Measurements from ENCODE around the gene RBM20.
A peak's percentile ranks its signal among the peaks of the same experiment; 100 is the strongest.

RBM20 gene

DNA sequence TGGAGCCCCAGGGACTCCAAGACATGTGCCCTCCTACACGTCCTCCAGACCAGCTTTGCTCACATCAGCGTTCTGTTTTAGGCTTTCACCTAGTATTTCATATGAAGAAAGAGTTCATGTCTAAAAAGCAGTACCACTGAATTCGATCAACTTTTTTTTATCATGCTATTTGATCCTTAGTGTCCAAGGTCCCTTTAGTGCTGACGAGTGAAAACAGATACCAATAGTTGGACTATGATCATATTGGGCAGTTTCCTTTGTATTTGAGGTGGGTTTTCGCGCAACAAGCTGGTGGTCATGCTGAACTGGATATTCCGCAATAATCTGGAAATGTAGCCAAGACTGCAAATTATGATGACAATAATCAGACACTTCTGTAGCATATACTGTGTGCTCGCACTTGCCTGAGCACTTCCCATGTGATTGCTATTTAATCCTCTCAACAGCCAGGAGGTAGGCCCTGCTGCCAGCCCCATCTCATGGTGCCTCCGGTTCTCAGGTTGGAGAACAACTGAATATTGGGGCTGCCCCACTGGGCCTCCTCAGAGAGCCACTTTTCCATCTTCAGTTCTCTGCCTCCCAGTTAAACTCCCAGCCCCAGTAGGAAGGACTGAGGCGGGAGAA lies 65.9 kb downstream of the RBM20 start:
- Mint-ChIP-seq H3K4me3 (no peak overlapping the region), H3K27ac (peak overlapping the region in 2 of 3 experiments; percentile 61 to 72), H3K36me3 (ENCODE audit: low read depth) (no peaks in the 10 kb centered on the region), H3K27me3 (ENCODE audit: low read depth) (no peaks in the 10 kb centered on the region), H3K9me3 (no peaks in the 10 kb centered on the region), H3K4me1 (peaks cover 23% of the 10 kb centered on the region)
- TF ChIP-seq, protein P1, sequence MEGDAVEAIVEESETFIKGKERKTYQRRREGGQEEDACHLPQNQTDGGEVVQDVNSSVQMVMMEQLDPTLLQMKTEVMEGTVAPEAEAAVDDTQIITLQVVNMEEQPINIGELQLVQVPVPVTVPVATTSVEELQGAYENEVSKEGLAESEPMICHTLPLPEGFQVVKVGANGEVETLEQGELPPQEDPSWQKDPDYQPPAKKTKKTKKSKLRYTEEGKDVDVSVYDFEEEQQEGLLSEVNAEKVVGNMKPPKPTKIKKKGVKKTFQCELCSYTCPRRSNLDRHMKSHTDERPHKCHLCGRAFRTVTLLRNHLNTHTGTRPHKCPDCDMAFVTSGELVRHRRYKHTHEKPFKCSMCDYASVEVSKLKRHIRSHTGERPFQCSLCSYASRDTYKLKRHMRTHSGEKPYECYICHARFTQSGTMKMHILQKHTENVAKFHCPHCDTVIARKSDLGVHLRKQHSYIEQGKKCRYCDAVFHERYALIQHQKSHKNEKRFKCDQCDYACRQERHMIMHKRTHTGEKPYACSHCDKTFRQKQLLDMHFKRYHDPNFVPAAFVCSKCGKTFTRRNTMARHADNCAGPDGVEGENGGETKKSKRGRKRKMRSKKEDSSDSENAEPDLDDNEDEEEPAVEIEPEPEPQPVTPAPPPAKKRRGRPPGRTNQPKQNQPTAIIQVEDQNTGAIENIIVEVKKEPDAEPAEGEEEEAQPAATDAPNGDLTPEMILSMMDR (IDR thresholded peaks at IDR 0.05; ENCODE audit: unreplicated experiment in 3 of 3) = no peak

DNA sequence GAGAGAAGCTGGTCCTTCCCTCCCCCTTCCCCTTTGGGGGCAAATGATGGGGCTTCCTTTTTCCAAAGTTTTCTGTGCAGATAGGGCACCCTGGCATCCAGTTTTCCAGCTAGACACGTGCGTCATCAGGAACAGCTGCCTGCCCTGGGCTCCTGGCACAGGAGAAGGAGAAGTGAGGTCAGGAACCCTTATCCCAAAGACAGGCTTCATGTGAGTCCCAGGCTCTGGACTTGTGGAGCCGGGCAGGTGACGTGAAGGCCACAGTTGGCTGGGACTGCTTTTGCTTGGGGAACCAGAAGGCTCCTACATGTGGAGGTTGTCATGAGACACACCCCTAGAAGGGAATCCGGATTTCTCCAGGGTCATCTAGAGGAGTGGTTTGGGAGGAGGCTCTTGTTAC lies 66.5 kb downstream of the RBM20 start:
- Mint-ChIP-seq H3K4me3 (no peak overlapping the region), H3K27me3 (ENCODE audit: low read depth) (no peaks in the 10 kb centered on the region), H3K27ac (no peak overlapping the region), H3K36me3 (ENCODE audit: low read depth) (no peaks in the 10 kb centered on the region), H3K9me3 (no peaks in the 10 kb centered on the region), H3K4me1 (peaks cover 23% of the 10 kb centered on the region)
- TF ChIP-seq, protein P1 (IDR thresholded peaks at IDR 0.05; ENCODE audit: unreplicated experiment in 3 of 3) = no peak

DNA sequence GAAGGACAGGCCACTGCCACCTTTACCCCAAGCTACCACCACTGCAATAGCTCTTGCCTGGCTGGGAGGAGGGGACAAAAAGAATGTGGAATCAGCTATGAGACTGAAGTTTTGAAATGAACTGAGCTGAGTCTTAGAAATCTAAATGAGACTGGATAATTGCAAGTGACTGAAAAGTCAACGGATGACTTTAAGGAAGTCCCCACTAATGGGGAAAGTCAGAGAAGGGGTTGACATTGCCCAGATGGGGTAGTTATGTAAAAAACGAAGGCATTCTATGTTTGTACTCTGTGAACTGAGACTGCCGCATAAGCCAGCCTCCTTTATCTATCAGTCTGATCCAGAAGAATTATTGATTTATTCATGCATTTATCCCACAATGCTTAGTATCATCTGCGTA lies 67.2 kb downstream of the RBM20 start:
- Mint-ChIP-seq H3K4me1 (peaks cover 19% of the 10 kb centered on the region), H3K27ac (no peak overlapping the region), H3K4me3 (no peak overlapping the region), H3K9me3 (no peaks in the 10 kb centered on the region), H3K27me3 (ENCODE audit: low read depth) (no peaks in the 10 kb centered on the region), H3K36me3 (ENCODE audit: low read depth) (no peaks in the 10 kb centered on the region)
- TF ChIP-seq, protein P1 (IDR thresholded peaks at IDR 0.05; ENCODE audit: unreplicated experiment in 3 of 3) = no peak

DNA sequence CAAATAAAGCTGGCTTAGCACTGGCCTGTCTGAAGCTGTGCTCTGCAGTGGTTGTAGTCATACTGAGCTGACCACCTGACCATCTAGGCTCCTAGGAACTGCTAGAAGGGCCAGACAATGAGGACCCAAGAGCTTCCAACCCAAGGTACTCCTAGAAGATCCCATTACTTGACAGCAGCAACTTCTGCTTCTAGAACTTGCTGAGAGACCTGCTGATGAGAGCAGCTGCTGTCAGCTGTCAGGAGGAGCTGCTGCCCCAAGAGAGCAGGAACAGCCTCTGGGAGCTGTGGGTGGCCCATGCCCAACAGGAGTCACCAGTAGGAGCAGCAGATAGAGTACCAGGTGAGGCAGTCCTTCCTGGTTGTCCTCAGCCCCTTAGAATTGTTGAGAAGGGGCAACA lies 70.2 kb downstream of the RBM20 start:
- TF ChIP-seq, protein P1 (IDR thresholded peaks at IDR 0.05; ENCODE audit: unreplicated experiment in 3 of 3) = no peak
- Mint-ChIP-seq H3K27ac (no peak overlapping the region), H3K36me3 (ENCODE audit: low read depth) (no peaks in the 10 kb centered on the region), H3K4me1 (peaks cover 6% of the 10 kb centered on the region), H3K9me3 (peaks cover 4% of the 10 kb centered on the region), H3K4me3 (no peak overlapping the region), H3K27me3 (ENCODE audit: low read depth) (no peaks in the 10 kb centered on the region)

DNA sequence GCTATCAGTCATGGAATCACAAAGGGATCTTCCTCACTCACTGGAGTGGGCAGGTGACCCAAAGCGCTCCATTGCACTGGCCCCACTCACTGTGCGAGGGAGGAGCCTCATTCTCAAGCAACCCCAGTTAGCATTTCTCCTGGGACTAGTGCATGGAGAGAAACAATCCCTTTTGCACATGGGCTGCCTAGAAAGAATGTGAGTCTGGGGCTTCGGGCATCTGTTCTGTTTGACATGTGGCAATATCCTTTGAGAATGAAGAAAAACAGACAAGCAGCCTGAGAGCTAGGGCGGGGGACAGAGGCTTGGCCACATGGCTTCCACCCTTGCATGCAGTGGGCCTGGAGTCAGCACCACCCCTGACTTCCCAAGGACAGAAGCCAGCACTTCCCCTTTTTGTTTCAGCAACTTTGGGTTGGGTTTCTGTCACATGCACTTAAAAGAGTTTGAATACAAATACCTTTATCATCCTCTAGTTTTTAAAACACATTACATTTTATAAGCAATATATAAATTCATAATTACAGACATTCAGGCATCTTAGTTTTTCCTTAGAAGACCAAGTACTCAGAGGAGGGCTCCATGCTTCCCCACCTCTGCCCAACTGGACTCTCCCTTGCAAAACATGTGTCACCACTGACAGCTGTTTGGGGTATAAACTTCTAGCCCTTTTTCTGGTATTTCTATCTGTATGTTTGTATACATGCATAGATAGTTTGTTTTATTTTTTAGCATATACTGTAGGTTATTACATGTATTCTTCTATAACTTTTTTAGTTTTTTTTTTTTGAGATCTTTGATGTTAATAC lies 73.8 kb downstream of the RBM20 start:
- TF ChIP-seq, protein P1 (IDR thresholded peaks at IDR 0.05; ENCODE audit: unreplicated experiment in 3 of 3) = no peak
- Mint-ChIP-seq H3K9me3 (peaks cover 4% of the 10 kb centered on the region), H3K27me3 (ENCODE audit: low read depth) (no peaks in the 10 kb centered on the region), H3K4me3 (no peak overlapping the region), H3K4me1 (peaks cover 6% of the 10 kb centered on the region), H3K27ac (peak overlapping the region in 1 of 3 experiments; percentile 51), H3K36me3 (ENCODE audit: low read depth) (no peaks in the 10 kb centered on the region)
